PC-9 (cell line): ENCODE measurements around the gene ADORA3. TPM values are rescaled to one million over a fixed set of nuclear protein-coding genes. Genes with fewer than 3 reads are reported as not detected.

Experiments
- BruUV-seq: library from RNA; stranded (reverse); fragments of 400-500 nt; replicated peaks from 2 replicates; lab custom pipeline; 2021; lab: Mats Ljungman, UMichigan
- CTCF ChIA-PET: fragments of 300-600 bp; sonication (Branson Sonifier 250); formaldehyde crosslinking; loops from one replicate; lab custom pipeline; 2022; ENCODE audit warnings: antibody characterized with exemption; lab: Charles Lee
- POLR2A ChIA-PET: fragments of 300-600 bp; sonication (Branson Sonifier 250); formaldehyde crosslinking; loops from one replicate; lab custom pipeline; 2022; ENCODE audit warnings: antibody characterized with exemption; ENCODE audit not compliant: unreplicated experiment; lab: Charles Lee
- DNase-seq, 2 experiments: peaks; one replicate each; pipeline versions ENCODE4 v3.0.0 to v3.0.0-alpha.2; 2015 to 2022; ENCODE audit warnings: mixed read lengths in 1 of 2
- H2AFZ ChIP-seq: fragments of 200-600 bp; sonication (generic); 2 replicates; pipeline ENCODE4 v1.8.1; 2017; ENCODE audit warnings: antibody characterized with exemption
- H3F3A ChIP-seq: fragments of 200-600 bp; sonication (generic); 2 replicates; pipeline ENCODE4 v1.8.1; 2017; ENCODE audit warnings: antibody characterized with exemption, mild to moderate bottlenecking, low read depth; ENCODE audit not compliant: insufficient read depth
- H3K27ac ChIP-seq: fragments of 200-600 bp; sonication (generic); 2 replicates; pipeline ENCODE4 v1.6.1; 2016; ENCODE audit warnings: mixed run types
- H3K27me3 ChIP-seq: fragments of 200-600 bp; sonication (generic); 2 replicates; pipeline ENCODE4 v1.6.1; 2016; ENCODE audit warnings: low read depth, mixed run types; ENCODE audit not compliant: insufficient read depth
- H3K36me3 ChIP-seq: fragments of 200-600 bp; sonication (generic); 2 replicates; pipeline ENCODE4 v1.6.1; 2016; ENCODE audit warnings: low read depth, mixed run types
- H3K4me1 ChIP-seq: fragments of 200-600 bp; sonication (generic); replicated peaks from 2 replicates; pipeline ENCODE4 v1.6.1; 2016; ENCODE audit warnings: mixed run types; ENCODE audit not compliant: insufficient read depth
- H3K4me2 ChIP-seq: fragments of 200-600 bp; sonication (generic); 2 replicates; pipeline ENCODE4 v1.6.1; 2017; ENCODE audit warnings: mixed run types
- H3K4me3 ChIP-seq: fragments of 200-600 bp; sonication (generic); 2 replicates; pipeline ENCODE4 v1.6.1; 2016; ENCODE audit warnings: mixed run types
- H3K79me2 ChIP-seq: fragments of 200-600 bp; sonication (generic); 2 replicates; pipeline ENCODE4 v1.6.1; 2017; ENCODE audit warnings: low read depth, mixed run types
- H3K9me2 ChIP-seq: fragments of 200-600 bp; sonication (generic); 2 replicates; pipeline ENCODE4 v1.8.1; 2017; ENCODE audit warnings: mild to moderate bottlenecking; ENCODE audit not compliant: insufficient read depth
- H3K9me3 ChIP-seq: fragments of 200-600 bp; sonication (generic); 2 replicates; pipeline ENCODE4 v1.8.1; 2016; ENCODE audit warnings: low read depth; ENCODE audit not compliant: insufficient read depth
- H4K20me1 ChIP-seq: fragments of 200-600 bp; sonication (generic); 2 replicates; pipeline ENCODE4 v1.8.1; 2017; ENCODE audit not compliant: insufficient read depth
- CTCF ChIP-seq: fragments of 200-600 bp; sonication (generic); conservative IDR thresholded peaks from 2 replicates; pipeline ENCODE4 v1.6.1; 2017; ENCODE audit warnings: mixed run types, antibody characterized with exemption, mild to moderate bottlenecking, moderate library complexity
- EZH2 ChIP-seq: fragments of 200-600 bp; sonication (generic); IDR thresholded peaks from 2 replicates; pipeline ENCODE4 v1.8.0; 2017; ENCODE audit warnings: antibody characterized with exemption, low read depth
- intact Hi-C: fragments of 100-400 bp; cut with micrococcal nuclease; formaldehyde crosslinking; loops from one replicate; pipeline ENCODE4 v1.10.0; 2022; ENCODE audit not compliant: unreplicated experiment
- total RNA-seq: library from RNA; stranded (reverse); gene quantifications from 2 replicates; pipeline ENCODE4 v1.2.3, GENCODE V29; 2021

Gene ADORA3
- total RNA-seq, 1 experiment from 2014 or later: not detected

GRCh38 chr1:111470596-111470995 is 32.8 kb downstream of the ADORA3 start:
- DNase-seq: no peak
- H3K27ac ChIP-seq: no peak overlapping the region
- no peaks in the 10 kb centered on the region for H4K20me1 ChIP-seq
- H3K9me2 ChIP-seq: no peaks in the 10 kb centered on the region
- ChIA-PET CTCF (no interaction called here), POLR2A (no interaction called here)
- H3K4me3 ChIP-seq: no peak overlapping the region
- no peaks in the 10 kb centered on the region for H3F3A ChIP-seq
- intact Hi-C loops: no loop called here
- 0 out of 2 replicates have a peak, but pooled peaks cover 2% of the 10 kb centered on the region for H3K9me3 ChIP-seq
- no peak for TF ChIP-seq EZH2
- no peak for TF ChIP-seq CTCF
- H2AFZ ChIP-seq: no peak overlapping the region
- H3K4me2 ChIP-seq: no peak overlapping the region
- no TSS peak for BruUV-seq
- no peaks in the 10 kb centered on the region for H3K4me1 ChIP-seq
- no peaks in the 10 kb centered on the region for H3K27me3 ChIP-seq
- no peaks in the 10 kb centered on the region for H3K36me3 ChIP-seq
- no peaks in the 10 kb centered on the region for H3K79me2 ChIP-seq

- H3K9me2 ChIP-seq: no peaks in the 10 kb centered on the region
- no peaks in the 10 kb centered on the region for H3K27me3 ChIP-seq
- H3K79me2 ChIP-seq: no peaks in the 10 kb centered on the region
- no peak for TF ChIP-seq EZH2
- no TSS peak for BruUV-seq
- H3F3A ChIP-seq: no peaks in the 10 kb centered on the region
- H3K9me3 ChIP-seq: 0 out of 2 replicates have a peak, but pooled peaks cover 2% of the 10 kb centered on the region
- H3K4me2 ChIP-seq: no peak overlapping the region
- H3K4me1 ChIP-seq: no peaks in the 10 kb centered on the region
- intact Hi-C loops: no loop called here
- H2AFZ ChIP-seq: no peak overlapping the region
- no peaks in the 10 kb centered on the region for H3K36me3 ChIP-seq
- CTCF ChIA-PET: no interaction called here
- no peak overlapping the region for H3K27ac ChIP-seq
- POLR2A ChIA-PET: interaction anchor here (0.7 kb wide), 1 partner anchor 21 kb away, joined by 7 read pairs; the partner anchor contains the start of gene WDR77
- no peak overlapping the region for H3K4me3 ChIP-seq
- H4K20me1 ChIP-seq: no peaks in the 10 kb centered on the region
- DNase-seq: no peak
Measured at GRCh38 chr1:111469539-111469938, 33.9 kb downstream of the ADORA3 start.

GRCh38 chr1:111468717-111469100 is 34.7 kb downstream of the ADORA3 start:
- DNase-seq: peak in 1 of 2 experiments; percentile 63
- TF ChIP-seq CTCF: no peak
- no peak for TF ChIP-seq EZH2
- CTCF ChIA-PET: interaction anchor here (0.6 kb wide), 1 partner anchor 200 kb away, joined by 4 read pairs; no protein-coding TSS in a partner anchor

More at GRCh38 chr1:111468717-111469100, 34.7 kb downstream of the ADORA3 start:
- Histone ChIP-seq H3K4me1 (no peaks in the 10 kb centered on the region), H3K27ac (no peak overlapping the region), H3K9me2 (no peaks in the 10 kb centered on the region), H4K20me1 (no peaks in the 10 kb centered on the region), H3K9me3 (0 out of 2 replicates have a peak, but pooled peaks cover 2% of the 10 kb centered on the region), H3K4me3 (no peak overlapping the region), H3K79me2 (no peaks in the 10 kb centered on the region), H3K27me3 (no peaks in the 10 kb centered on the region), H3F3A (no peaks in the 10 kb centered on the region), H3K36me3 (no peaks in the 10 kb centered on the region), H2AFZ (no peak overlapping the region), H3K4me2 (no peak overlapping the region)
- BruUV-seq: no TSS peak
- intact Hi-C loops: no loop called here
- POLR2A ChIA-PET: no interaction called here
